HepG2 (cell line): ENCODE data around the gene SCAI. TPM values are rescaled to one million over a fixed set of nuclear protein-coding genes. Genes with fewer than 3 reads are reported as not detected.

Source experiments
- ATAC-seq: fragments of 200-7000 bp; cut with Tn5 transposase; 3 replicates; pipeline ENCODE4 v1.9.1; 2020; ENCODE audit warnings: mild to moderate bottlenecking, moderate library complexity
- BruUV-seq: library from RNA; stranded (reverse); fragments of 400-500 nt; replicated peaks from 2 replicates; lab custom pipeline; 2021; lab: Mats Ljungman, UMichigan
- CTCF ChIA-PET: fragments of 300-600 bp; formaldehyde crosslinking; extraction: SDS; loops from one replicate; lab custom pipeline; 2021; ENCODE audit warnings: low total read pairs, inconsistent platforms, low intra/inter-chr PET ratio; lab: Yijun Ruan, JAX
- POLR2A ChIA-PET: fragments of 350-600 bp; sonication (Branson Sonifier 250); formaldehyde crosslinking; loops from one replicate; lab custom pipeline; 2020; ENCODE audit warnings: antibody characterized with exemption, inconsistent platforms; lab: Yijun Ruan, JAX
- DNase-seq: peaks from one replicate; pipeline ENCODE4 v3.0.0-alpha.2; 2015; ENCODE audit warnings: low spot score
- FAIRE-seq: peaks from 3 replicates; lab custom pipeline; 2011; peaks lifted over from hg19 to GRCh38; lab: Jason Lieb, UNC
- H2AFZ ChIP-seq: one replicate; pipeline ENCODE4 v1.6.1; 2011; ENCODE audit warnings: low read length, inconsistent platforms
- H3K27ac ChIP-seq: fragments of 300-600 bp; 3 replicates; pipeline ENCODE4 v1.8.0; 2011; ENCODE audit warnings: mixed run types, mild to moderate bottlenecking, mixed read lengths, low read length, inconsistent platforms; ENCODE audit not compliant: insufficient read depth; ENCODE audit errors: extremely low read length
- H3K27me3 ChIP-seq, 2 experiments: fragments of 200-600 bp in 1 of 2; 2 replicates in 1 of 2; 3 replicates in 1 of 2; pipeline versions ENCODE4 v1.6.0 to v1.8.0; 2011; ENCODE audit warnings: low read length in 2 of 2, mild to moderate bottlenecking in 2 of 2, moderate library complexity in 2 of 2, inconsistent platforms in 1 of 2; ENCODE audit not compliant: insufficient read depth in 2 of 2, control insufficient read depth in 1 of 2
- H3K36me3 ChIP-seq, 2 experiments: fragments of 200-600 bp in 1 of 2; replicated peaks in 1 of 2; 2 replicates in 1 of 2; 3 replicates in 1 of 2; pipeline versions ENCODE4 v1.5.1 to v1.8.0; 2011; ENCODE audit warnings: low read length in 2 of 2, inconsistent platforms in 1 of 2; ENCODE audit not compliant: insufficient read depth in 2 of 2, control insufficient read depth in 1 of 2
- H3K4me1 ChIP-seq: 2 replicates; pipeline ENCODE4 v1.5.1; 2012; ENCODE audit warnings: low read length, inconsistent platforms; ENCODE audit not compliant: insufficient read depth
- H3K4me2 ChIP-seq: 2 replicates; pipeline ENCODE4 v1.6.0; 2011; ENCODE audit warnings: low read depth, low read length, inconsistent platforms
- H3K4me3 ChIP-seq, 3 experiments: fragments of 200-600 bp in 1 of 3; sonication (generic), shearing (Covaris generic) in 1 of 3; replicated peaks in 1 of 3; 2 replicates each; pipeline ENCODE4 v1.5.1; 2011 to 2016; ENCODE audit warnings: low read length in 3 of 3, inconsistent platforms in 2 of 3, low read depth in 2 of 3, mild to moderate bottlenecking in 2 of 3, control low read depth in 1 of 3, mixed read lengths in 1 of 3; ENCODE audit not compliant: insufficient read depth in 1 of 3
- H3K79me2 ChIP-seq: one replicate; pipeline ENCODE4 v1.6.1; 2011; ENCODE audit warnings: low read length, inconsistent platforms; ENCODE audit not compliant: insufficient read depth
- H3K9ac ChIP-seq: 2 replicates; pipeline ENCODE4 v1.6.0; 2011; ENCODE audit warnings: mild to moderate bottlenecking, low read depth, low read length, inconsistent platforms; ENCODE audit not compliant: insufficient read depth
- H3K9me3 ChIP-seq: 2 replicates; pipeline ENCODE4 v1.5.1; 2012; ENCODE audit warnings: mild to moderate bottlenecking, low read length
- H4K20me1 ChIP-seq: 2 replicates; pipeline ENCODE4 v1.6.0; 2011; ENCODE audit warnings: inconsistent platforms, mild to moderate bottlenecking, low read length, moderate library complexity; ENCODE audit not compliant: insufficient read depth
- ATF1 ChIP-seq: IDR thresholded peaks from 2 replicates; pipeline ENCODE4 v1.6.1; 2016; ENCODE audit warnings: mild to moderate bottlenecking, control low read depth
- CEBPB ChIP-seq: IDR thresholded peaks from 2 replicates; pipeline ENCODE4 v1.6.1; 2011; ENCODE audit warnings: low read depth, low read length, improper control_type of control experiment, borderline replicate concordance
- CEBPG ChIP-seq: IDR thresholded peaks from 2 replicates; pipeline ENCODE4 v1.6.1; 2016
- KAT2B ChIP-seq: fragments of 150-350 bp; IDR thresholded peaks from 2 replicates; pipeline ENCODE4 v1.6.1; 2014; ENCODE audit warnings: low read depth, low read length, borderline replicate concordance
- THAP11 ChIP-seq: IDR thresholded peaks from 2 replicates; pipeline ENCODE4 v1.6.1; 2016; ENCODE audit warnings: missing biosample characterization, missing genetic modification reagents
- ZFP41 ChIP-seq: sonication (generic); formaldehyde crosslinking; IDR thresholded peaks from 2 replicates; pipeline ENCODE4 v1.4.0; 2020; ENCODE audit warnings: mild to moderate bottlenecking, missing genetic modification reagents, borderline replicate concordance
- ZNF121 ChIP-seq: sonication (generic); formaldehyde crosslinking; IDR thresholded peaks from 2 replicates; pipeline ENCODE4 v1.5.0; 2020; ENCODE audit warnings: mild to moderate bottlenecking, missing genetic modification reagents
- WGBS: methylation state at CpG from one replicate; pipeline ENCODE4 v1.1.6; 2017; ENCODE audit warnings: low lambda C conversion rate; 5-methylcytosine and 5-hydroxymethylcytosine counted together
- in situ Hi-C: cut with HindIII; loops from 2 replicates; pipeline ENCODE4 v1.10.0; 2017; ENCODE audit warnings: low pct_unique_long_range_greater_than_20kb; ENCODE audit not compliant: extremely low pct_ligation_motif_present
- intact Hi-C: fragments of 100-400 bp; cut with micrococcal nuclease; formaldehyde crosslinking; loops from one replicate; pipeline ENCODE4 v1.10.0; 2022; ENCODE audit not compliant: unreplicated experiment
- polyA plus RNA-seq, 8 experiments: library from polyadenylated mRNA; depleted of rRNA in 3 of 8; stranded (reverse) in 7 of 8; unstranded in 1 of 8; fragments of >200 nt; fragmentation: Illumina TruSeq in 4 of 8; extraction: Trizol in 4 of 8; gene quantifications; 2 replicates each; pipeline versions ENCODE4 v1.2.1 to v1.2.3, GENCODE V29; 2011 to 2016; ENCODE audit warnings: low read depth in 4 of 8, missing spikeins in 1 of 8, mixed read lengths in 1 of 8; ENCODE audit not compliant: insufficient read depth in 1 of 8
- total RNA-seq, 5 experiments: library from RNA; depleted of rRNA; stranded (reverse); fragments of >200 nt; fragmentation: Illumina TruSeq; extraction: Trizol; gene quantifications; 2 replicates each; pipeline ENCODE4 v1.2.3, GENCODE V29; 2016; ENCODE audit warnings: low read depth in 1 of 5
- TF ChIP-seq, protein P1 (sequence below): sonication (generic); formaldehyde crosslinking; IDR thresholded peaks from 2 replicates; pipeline ENCODE4 v1.5.0; 2020; ENCODE audit warnings: mild to moderate bottlenecking, missing genetic modification reagents
- TF ChIP-seq, protein P2 (sequence below): sonication (generic); formaldehyde crosslinking; IDR thresholded peaks from 2 replicates; pipeline ENCODE4 v1.5.0; 2020; ENCODE audit warnings: mild to moderate bottlenecking, missing genetic modification reagents

The SCAI gene
- total and polyA plus RNA-seq, 2 of the 13 experiments (the other 11 are each of a cell fraction or from before 2014, with no cell fraction given) = 4.4 to 8.4 TPM

DNA sequence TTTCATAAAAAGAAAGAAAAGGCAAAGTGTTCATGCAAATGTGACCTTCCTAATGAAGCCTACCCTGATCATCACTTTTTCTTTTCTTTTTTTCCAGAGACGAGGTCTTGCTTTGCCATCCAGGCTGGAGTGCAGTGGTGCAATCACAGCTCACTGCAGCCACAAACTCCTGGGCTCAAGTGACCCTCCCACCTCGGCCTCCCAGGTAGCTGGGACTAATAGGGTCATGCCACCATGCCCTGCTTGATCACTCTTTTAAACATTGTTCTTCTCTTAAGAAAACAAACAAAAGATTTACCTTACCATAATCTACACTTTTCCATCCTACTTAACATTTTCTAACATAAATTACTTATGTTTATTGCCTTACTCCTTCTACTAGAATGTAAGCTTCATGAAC, 193.9 kb downstream of the SCAI start (continued):
- TF ChIP-seq ZFP41 (CRISPR knock-in tag) (no peak), KAT2B (no peak), ZNF121 (CRISPR knock-in tag) (peak; percentile 70; the same call in 1 of the 2 replicates), CEBPG (CRISPR knock-in tag) (peak; percentile 39; the same call in 1 of the 2 replicates), ATF1 (CRISPR knock-in tag) (no peak), THAP11 (CRISPR knock-in tag) (no peak)
- TF ChIP-seq, protein P1, sequence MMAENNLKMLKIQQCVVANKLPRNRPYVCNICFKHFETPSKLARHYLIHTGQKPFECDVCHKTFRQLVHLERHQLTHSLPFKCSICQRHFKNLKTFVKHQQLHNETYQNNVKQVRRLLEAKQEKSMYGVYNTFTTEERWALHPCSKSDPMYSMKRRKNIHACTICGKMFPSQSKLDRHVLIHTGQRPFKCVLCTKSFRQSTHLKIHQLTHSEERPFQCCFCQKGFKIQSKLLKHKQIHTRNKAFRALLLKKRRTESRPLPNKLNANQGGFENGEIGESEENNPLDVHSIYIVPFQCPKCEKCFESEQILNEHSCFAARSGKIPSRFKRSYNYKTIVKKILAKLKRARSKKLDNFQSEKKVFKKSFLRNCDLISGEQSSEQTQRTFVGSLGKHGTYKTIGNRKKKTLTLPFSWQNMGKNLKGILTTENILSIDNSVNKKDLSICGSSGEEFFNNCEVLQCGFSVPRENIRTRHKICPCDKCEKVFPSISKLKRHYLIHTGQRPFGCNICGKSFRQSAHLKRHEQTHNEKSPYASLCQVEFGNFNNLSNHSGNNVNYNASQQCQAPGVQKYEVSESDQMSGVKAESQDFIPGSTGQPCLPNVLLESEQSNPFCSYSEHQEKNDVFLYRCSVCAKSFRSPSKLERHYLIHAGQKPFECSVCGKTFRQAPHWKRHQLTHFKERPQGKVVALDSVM (CRISPR knock-in tag) = peak; percentile 59; the same call in 1 of the 2 replicates

DNA sequence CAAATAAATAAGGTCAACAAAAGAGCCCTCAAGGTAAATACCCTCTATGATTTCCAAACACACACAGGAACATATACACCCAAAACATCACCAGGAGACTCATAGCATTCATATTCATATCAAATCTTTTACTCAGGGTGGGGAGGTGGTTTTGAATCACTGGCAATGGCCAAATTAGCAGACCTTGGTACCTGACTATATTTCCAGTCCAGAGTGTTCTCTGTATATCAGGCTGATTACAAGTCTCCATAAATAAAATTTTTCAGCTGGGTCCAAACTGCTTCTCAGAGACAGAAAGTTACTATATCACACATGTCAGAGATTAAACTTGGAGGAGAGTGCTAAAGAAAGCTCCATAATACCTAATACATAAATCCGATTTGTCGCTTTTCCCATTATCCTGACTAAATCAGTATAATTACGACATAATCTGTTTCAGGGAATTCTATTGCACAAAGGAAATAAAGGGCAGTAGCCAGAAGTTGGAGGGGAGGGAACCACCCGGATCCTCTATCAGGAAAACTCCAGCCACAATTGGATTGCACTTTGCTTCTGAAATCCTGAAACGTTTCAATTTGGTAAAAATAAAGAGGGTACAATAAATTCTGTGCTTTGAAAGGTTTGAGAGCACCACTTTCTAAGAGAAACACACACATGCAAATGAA, 195.5 kb downstream of the SCAI start:
- no peaks in the 10 kb centered on the region; a peak in 1 of 5 replicates for H3K27me3 ChIP-seq
- H3K4me2 ChIP-seq = no peak overlapping the region
- ATAC-seq (no peak), DNase-seq (no peak), FAIRE-seq (no peak)
- no peaks in the 10 kb centered on the region for H3K9me3 ChIP-seq
- intact Hi-C loops = no loop called here
- WGBS = 78% methylated on average over 5 of the region's 5 CpGs
- no peak overlapping the region for H3K27ac ChIP-seq
- H3K9ac ChIP-seq = no peak overlapping the region
- no TSS peak for BruUV-seq
- H4K20me1 ChIP-seq = no peaks in the 10 kb centered on the region
- no peaks in the 10 kb centered on the region for H3K36me3 ChIP-seq
- H3K79me2 ChIP-seq = no peaks in the 10 kb centered on the region
- no peak overlapping the region for H2AFZ ChIP-seq
- CTCF ChIA-PET = no interaction called here
- no peak overlapping the region for H3K4me3 ChIP-seq
- POLR2A ChIA-PET = no interaction called here
- in situ Hi-C loops = no loop called here
- peaks cover 29% of the 10 kb centered on the region for H3K4me1 ChIP-seq
- TF ChIP-seq CEBPB = peak; percentile 51; the same call in 1 of the 2 replicates
- TF ChIP-seq, protein P2, sequence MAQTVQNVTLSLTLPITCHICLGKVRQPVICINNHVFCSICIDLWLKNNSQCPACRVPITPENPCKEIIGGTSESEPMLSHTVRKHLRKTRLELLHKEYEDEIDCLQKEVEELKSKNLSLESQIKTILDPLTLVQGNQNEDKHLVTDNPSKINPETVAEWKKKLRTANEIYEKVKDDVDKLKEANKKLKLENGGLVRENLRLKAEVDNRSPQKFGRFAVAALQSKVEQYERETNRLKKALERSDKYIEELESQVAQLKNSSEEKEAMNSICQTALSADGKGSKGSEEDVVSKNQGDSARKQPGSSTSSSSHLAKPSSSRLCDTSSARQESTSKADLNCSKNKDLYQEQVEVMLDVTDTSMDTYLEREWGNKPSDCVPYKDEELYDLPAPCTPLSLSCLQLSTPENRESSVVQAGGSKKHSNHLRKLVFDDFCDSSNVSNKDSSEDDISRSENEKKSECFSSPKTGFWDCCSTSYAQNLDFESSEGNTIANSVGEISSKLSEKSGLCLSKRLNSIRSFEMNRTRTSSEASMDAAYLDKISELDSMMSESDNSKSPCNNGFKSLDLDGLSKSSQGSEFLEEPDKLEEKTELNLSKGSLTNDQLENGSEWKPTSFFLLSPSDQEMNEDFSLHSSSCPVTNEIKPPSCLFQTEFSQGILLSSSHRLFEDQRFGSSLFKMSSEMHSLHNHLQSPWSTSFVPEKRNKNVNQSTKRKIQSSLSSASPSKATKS = no peak
